HepG2 (cell line): ENCODE results near the gene ATP5PB. TPM values are rescaled to one million over a fixed set of nuclear protein-coding genes. Genes with fewer than 3 reads are reported as not detected.

Source experiments
- ATAC-seq: fragments of 200-7000 bp; cut with Tn5 transposase; 3 replicates; pipeline ENCODE4 v1.9.1; 2020; ENCODE audit warnings: mild to moderate bottlenecking, moderate library complexity
- BruUV-seq: library from RNA; stranded (reverse); fragments of 400-500 nt; replicated peaks from 2 replicates; lab custom pipeline; 2021; lab: Mats Ljungman, UMichigan
- CTCF ChIA-PET: fragments of 300-600 bp; formaldehyde crosslinking; extraction: SDS; loops from one replicate; lab custom pipeline; 2021; ENCODE audit warnings: low total read pairs, inconsistent platforms, low intra/inter-chr PET ratio; lab: Yijun Ruan, JAX
- POLR2A ChIA-PET: fragments of 350-600 bp; sonication (Branson Sonifier 250); formaldehyde crosslinking; loops from one replicate; lab custom pipeline; 2020; ENCODE audit warnings: antibody characterized with exemption, inconsistent platforms; lab: Yijun Ruan, JAX
- DNase-seq: peaks from one replicate; pipeline ENCODE4 v3.0.0-alpha.2; 2015; ENCODE audit warnings: low spot score
- FAIRE-seq: peaks from 3 replicates; lab custom pipeline; 2011; peaks lifted over from hg19 to GRCh38; lab: Jason Lieb, UNC
- H2AFZ ChIP-seq: one replicate; pipeline ENCODE4 v1.6.1; 2011; ENCODE audit warnings: low read length, inconsistent platforms
- H3K27ac ChIP-seq: fragments of 300-600 bp; 3 replicates; pipeline ENCODE4 v1.8.0; 2011; ENCODE audit warnings: mixed run types, mild to moderate bottlenecking, mixed read lengths, low read length, inconsistent platforms; ENCODE audit not compliant: insufficient read depth; ENCODE audit errors: extremely low read length
- H3K27me3 ChIP-seq, 2 experiments: fragments of 200-600 bp in 1 of 2; 2 replicates in 1 of 2; 3 replicates in 1 of 2; pipeline versions ENCODE4 v1.6.0 to v1.8.0; 2011; ENCODE audit warnings: low read length in 2 of 2, mild to moderate bottlenecking in 2 of 2, moderate library complexity in 2 of 2, inconsistent platforms in 1 of 2; ENCODE audit not compliant: insufficient read depth in 2 of 2, control insufficient read depth in 1 of 2
- H3K36me3 ChIP-seq, 2 experiments: fragments of 200-600 bp in 1 of 2; replicated peaks in 1 of 2; 2 replicates in 1 of 2; 3 replicates in 1 of 2; pipeline versions ENCODE4 v1.5.1 to v1.8.0; 2011; ENCODE audit warnings: low read length in 2 of 2, inconsistent platforms in 1 of 2; ENCODE audit not compliant: insufficient read depth in 2 of 2, control insufficient read depth in 1 of 2
- H3K4me1 ChIP-seq: 2 replicates; pipeline ENCODE4 v1.5.1; 2012; ENCODE audit warnings: low read length, inconsistent platforms; ENCODE audit not compliant: insufficient read depth
- H3K4me2 ChIP-seq: 2 replicates; pipeline ENCODE4 v1.6.0; 2011; ENCODE audit warnings: low read depth, low read length, inconsistent platforms
- H3K4me3 ChIP-seq, 3 experiments: fragments of 200-600 bp in 1 of 3; sonication (generic), shearing (Covaris generic) in 1 of 3; replicated peaks in 1 of 3; 2 replicates each; pipeline ENCODE4 v1.5.1; 2011 to 2016; ENCODE audit warnings: low read length in 3 of 3, inconsistent platforms in 2 of 3, low read depth in 2 of 3, mild to moderate bottlenecking in 2 of 3, control low read depth in 1 of 3, mixed read lengths in 1 of 3; ENCODE audit not compliant: insufficient read depth in 1 of 3
- H3K79me2 ChIP-seq: one replicate; pipeline ENCODE4 v1.6.1; 2011; ENCODE audit warnings: low read length, inconsistent platforms; ENCODE audit not compliant: insufficient read depth
- H3K9ac ChIP-seq: 2 replicates; pipeline ENCODE4 v1.6.0; 2011; ENCODE audit warnings: mild to moderate bottlenecking, low read depth, low read length, inconsistent platforms; ENCODE audit not compliant: insufficient read depth
- H3K9me3 ChIP-seq: 2 replicates; pipeline ENCODE4 v1.5.1; 2012; ENCODE audit warnings: mild to moderate bottlenecking, low read length
- H4K20me1 ChIP-seq: 2 replicates; pipeline ENCODE4 v1.6.0; 2011; ENCODE audit warnings: inconsistent platforms, mild to moderate bottlenecking, low read length, moderate library complexity; ENCODE audit not compliant: insufficient read depth
- ARID4A ChIP-seq: sonication (generic); formaldehyde crosslinking; IDR thresholded peaks from 2 replicates; pipeline ENCODE4 v1.5.0; 2020; ENCODE audit warnings: mild to moderate bottlenecking, missing genetic modification reagents, borderline replicate concordance
- IRF2 ChIP-seq: IDR thresholded peaks from 2 replicates; pipeline ENCODE4 v1.6.1; 2018; ENCODE audit warnings: missing genetic modification reagents, missing compliant biosample characterization
- MYC ChIP-seq: sonication (generic); formaldehyde crosslinking; IDR thresholded peaks from 2 replicates; pipeline ENCODE4 v1.9.0; 2021; ENCODE audit warnings: missing genetic modification reagents, borderline replicate concordance
- SRF ChIP-seq: IDR thresholded peaks from 2 replicates; pipeline ENCODE4 v1.6.1; 2011; ENCODE audit warnings: mild to moderate bottlenecking, low read depth, low read length, moderate library complexity
- U2AF2 ChIP-seq: fragments of 200-400 bp; formaldehyde crosslinking; IDR thresholded peaks from 2 replicates; pipeline ENCODE4 v1.6.1; 2017; ENCODE audit warnings: low read depth, mild to moderate bottlenecking, low read length
- ZNF546 ChIP-seq: sonication (generic); formaldehyde crosslinking; conservative IDR thresholded peaks from 2 replicates; pipeline ENCODE4 v1.8.1; 2023; ENCODE audit warnings: mild to moderate bottlenecking, missing genetic modification reagents
- ZNF75D ChIP-seq: sonication (generic); formaldehyde crosslinking; IDR thresholded peaks from 2 replicates; pipeline ENCODE4 v1.8.1; 2023; ENCODE audit warnings: missing genetic modification reagents, mild to moderate bottlenecking, borderline replicate concordance
- ZNF788 ChIP-seq: sonication (generic); formaldehyde crosslinking; IDR thresholded peaks from 2 replicates; pipeline ENCODE4 v1.5.0; 2020; ENCODE audit warnings: mild to moderate bottlenecking, missing genetic modification reagents, borderline replicate concordance
- ZSCAN22 ChIP-seq: sonication (generic); formaldehyde crosslinking; IDR thresholded peaks from 2 replicates; pipeline ENCODE4 v1.4.0; 2020; ENCODE audit warnings: mild to moderate bottlenecking, missing genetic modification reagents
- WGBS: methylation state at CpG from one replicate; pipeline ENCODE4 v1.1.6; 2017; ENCODE audit warnings: low lambda C conversion rate; 5-methylcytosine and 5-hydroxymethylcytosine counted together
- in situ Hi-C: cut with HindIII; loops from 2 replicates; pipeline ENCODE4 v1.10.0; 2017; ENCODE audit warnings: low pct_unique_long_range_greater_than_20kb; ENCODE audit not compliant: extremely low pct_ligation_motif_present
- intact Hi-C: fragments of 100-400 bp; cut with micrococcal nuclease; formaldehyde crosslinking; loops from one replicate; pipeline ENCODE4 v1.10.0; 2022; ENCODE audit not compliant: unreplicated experiment
- polyA plus RNA-seq, 8 experiments: library from polyadenylated mRNA; depleted of rRNA in 3 of 8; stranded (reverse) in 7 of 8; unstranded in 1 of 8; fragments of >200 nt; fragmentation: Illumina TruSeq in 4 of 8; extraction: Trizol in 4 of 8; gene quantifications; 2 replicates each; pipeline versions ENCODE4 v1.2.1 to v1.2.3, GENCODE V29; 2011 to 2016; ENCODE audit warnings: low read depth in 4 of 8, missing spikeins in 1 of 8, mixed read lengths in 1 of 8; ENCODE audit not compliant: insufficient read depth in 1 of 8
- total RNA-seq, 5 experiments: library from RNA; depleted of rRNA; stranded (reverse); fragments of >200 nt; fragmentation: Illumina TruSeq; extraction: Trizol; gene quantifications; 2 replicates each; pipeline ENCODE4 v1.2.3, GENCODE V29; 2016; ENCODE audit warnings: low read depth in 1 of 5
- TF ChIP-seq, protein P1 (sequence below): fragments of 450-650 bp; IDR thresholded peaks from 2 replicates; pipeline ENCODE4 v1.6.1; 2016
- TF ChIP-seq, protein P2 (sequence below): sonication (generic); formaldehyde crosslinking; IDR thresholded peaks from 2 replicates; pipeline ENCODE4 v1.8.1; 2023; ENCODE audit warnings: missing genetic modification reagents, inconsistent platforms, borderline replicate concordance

ATP5PB gene
- total and polyA plus RNA-seq, 2 of the 13 experiments (the other 11 are each of a cell fraction or from before 2014, with no cell fraction given), result 297 to 541 TPM

GRCh38 chr1:111471538-111471937 lies 22.3 kb downstream of the ATP5PB start:
- Histone ChIP-seq H2AFZ (no peak overlapping the region), H3K4me1 (peaks cover 21% of the 10 kb centered on the region), H3K4me3 (no peak overlapping the region), H4K20me1 (no peaks in the 10 kb centered on the region), H3K36me3 (peaks cover 0 to 1% of the 10 kb centered on the region in 2 experiments; a peak in 1 of 5 replicates), H3K27me3 (no peaks in the 10 kb centered on the region), H3K9me3 (no peaks in the 10 kb centered on the region), H3K79me2 (no peaks in the 10 kb centered on the region), H3K27ac (no peak overlapping the region), H3K9ac (no peak overlapping the region), H3K4me2 (no peak overlapping the region)
- WGBS, result 98% methylated on average over 3 of the region's 3 CpGs
- TF ChIP-seq SRF (no peak), ZNF75D (CRISPR knock-in tag) (no peak), ZNF788 (CRISPR knock-in tag) (no peak)
- TF ChIP-seq, protein P1, sequence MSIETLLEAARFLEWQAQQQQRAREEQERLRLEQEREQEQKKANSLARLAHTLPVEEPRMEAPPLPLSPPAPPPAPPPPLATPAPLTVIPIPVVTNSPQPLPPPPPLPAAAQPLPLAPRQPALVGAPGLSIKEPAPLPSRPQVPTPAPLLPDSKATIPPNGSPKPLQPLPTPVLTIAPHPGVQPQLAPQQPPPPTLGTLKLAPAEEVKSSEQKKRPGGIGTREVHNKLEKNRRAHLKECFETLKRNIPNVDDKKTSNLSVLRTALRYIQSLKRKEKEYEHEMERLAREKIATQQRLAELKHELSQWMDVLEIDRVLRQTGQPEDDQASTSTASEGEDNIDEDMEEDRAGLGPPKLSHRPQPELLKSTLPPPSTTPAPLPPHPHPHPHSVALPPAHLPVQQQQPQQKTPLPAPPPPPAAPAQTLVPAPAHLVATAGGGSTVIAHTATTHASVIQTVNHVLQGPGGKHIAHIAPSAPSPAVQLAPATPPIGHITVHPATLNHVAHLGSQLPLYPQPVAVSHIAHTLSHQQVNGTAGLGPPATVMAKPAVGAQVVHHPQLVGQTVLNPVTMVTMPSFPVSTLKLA, result no peak
- intact Hi-C loops, result no loop called here
- no peak for FAIRE-seq
- ChIA-PET CTCF (no interaction called here), POLR2A (no interaction called here)
- in situ Hi-C loops, result no loop called here
- no TSS peak for BruUV-seq
- ATAC-seq, result no peak
- DNase-seq, result no peak

- Histone ChIP-seq H4K20me1 (no peaks in the 10 kb centered on the region), H3K27ac (no peak overlapping the region), H3K9me3 (no peaks in the 10 kb centered on the region), H3K4me2 (no peak overlapping the region), H3K9ac (no peak overlapping the region), H3K4me1 (peaks cover 13% of the 10 kb centered on the region), H3K79me2 (no peaks in the 10 kb centered on the region), H3K36me3 (no peaks in the 10 kb centered on the region), H3K27me3 (no peaks in the 10 kb centered on the region), H3K4me3 (no peak overlapping the region), H2AFZ (no peak overlapping the region)
- 95% methylated on average over 5 of the region's 5 CpGs for WGBS
- ATAC-seq (no peak), FAIRE-seq (no peak), DNase-seq (no peak)
- POLR2A ChIA-PET, result no interaction called here
- intact Hi-C loops, result no loop called here
- no TSS peak for BruUV-seq
- CTCF ChIA-PET, result no interaction called here
- in situ Hi-C loops, result no loop called here
- TF ChIP-seq ZSCAN22 (CRISPR knock-in tag) (no peak), ZNF546 (no peak), MYC (no peak), ARID4A (CRISPR knock-in tag) (no peak), IRF2 (CRISPR knock-in tag) (no peak), U2AF2 (no peak)
- TF ChIP-seq, protein P2, sequence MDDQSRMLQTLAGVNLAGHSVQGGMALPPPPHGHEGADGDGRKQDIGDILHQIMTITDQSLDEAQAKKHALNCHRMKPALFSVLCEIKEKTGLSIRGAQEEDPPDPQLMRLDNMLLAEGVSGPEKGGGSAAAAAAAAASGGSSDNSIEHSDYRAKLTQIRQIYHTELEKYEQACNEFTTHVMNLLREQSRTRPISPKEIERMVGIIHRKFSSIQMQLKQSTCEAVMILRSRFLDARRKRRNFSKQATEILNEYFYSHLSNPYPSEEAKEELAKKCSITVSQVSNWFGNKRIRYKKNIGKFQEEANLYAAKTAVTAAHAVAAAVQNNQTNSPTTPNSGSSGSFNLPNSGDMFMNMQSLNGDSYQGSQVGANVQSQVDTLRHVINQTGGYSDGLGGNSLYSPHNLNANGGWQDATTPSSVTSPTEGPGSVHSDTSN, result no peak
Measured at GRCh38 chr1:111474106-111474505, 24.8 kb downstream of the ATP5PB start.
